HepG2 (cell line): Measurements from ENCODE around the gene CUL1. TPM values are rescaled to one million over a fixed set of nuclear protein-coding genes. Genes with fewer than 3 reads are reported as not detected.

Experiments
- ATAC-seq: fragments of 200-7000 bp; cut with Tn5 transposase; 3 replicates; pipeline ENCODE4 v1.9.1; 2020; ENCODE audit warnings: mild to moderate bottlenecking, moderate library complexity
- BruUV-seq: library from RNA; stranded (reverse); fragments of 400-500 nt; replicated peaks from 2 replicates; lab custom pipeline; 2021; lab: Mats Ljungman, UMichigan
- CTCF ChIA-PET: fragments of 300-600 bp; formaldehyde crosslinking; extraction: SDS; loops from one replicate; lab custom pipeline; 2021; ENCODE audit warnings: low total read pairs, inconsistent platforms, low intra/inter-chr PET ratio; lab: Yijun Ruan, JAX
- POLR2A ChIA-PET: fragments of 350-600 bp; sonication (Branson Sonifier 250); formaldehyde crosslinking; loops from one replicate; lab custom pipeline; 2020; ENCODE audit warnings: antibody characterized with exemption, inconsistent platforms; lab: Yijun Ruan, JAX
- DNase-seq: peaks from one replicate; pipeline ENCODE4 v3.0.0-alpha.2; 2015; ENCODE audit warnings: low spot score
- FAIRE-seq: peaks from 3 replicates; lab custom pipeline; 2011; peaks lifted over from hg19 to GRCh38; lab: Jason Lieb, UNC
- H2AFZ ChIP-seq: one replicate; pipeline ENCODE4 v1.6.1; 2011; ENCODE audit warnings: low read length, inconsistent platforms
- H3K27ac ChIP-seq: fragments of 300-600 bp; 3 replicates; pipeline ENCODE4 v1.8.0; 2011; ENCODE audit warnings: mixed run types, mild to moderate bottlenecking, mixed read lengths, low read length, inconsistent platforms; ENCODE audit not compliant: insufficient read depth; ENCODE audit errors: extremely low read length
- H3K27me3 ChIP-seq, 2 experiments: fragments of 200-600 bp in 1 of 2; 2 replicates in 1 of 2; 3 replicates in 1 of 2; pipeline versions ENCODE4 v1.6.0 to v1.8.0; 2011; ENCODE audit warnings: low read length in 2 of 2, mild to moderate bottlenecking in 2 of 2, moderate library complexity in 2 of 2, inconsistent platforms in 1 of 2; ENCODE audit not compliant: insufficient read depth in 2 of 2, control insufficient read depth in 1 of 2
- H3K36me3 ChIP-seq, 2 experiments: fragments of 200-600 bp in 1 of 2; replicated peaks in 1 of 2; 2 replicates in 1 of 2; 3 replicates in 1 of 2; pipeline versions ENCODE4 v1.5.1 to v1.8.0; 2011; ENCODE audit warnings: low read length in 2 of 2, inconsistent platforms in 1 of 2; ENCODE audit not compliant: insufficient read depth in 2 of 2, control insufficient read depth in 1 of 2
- H3K4me1 ChIP-seq: 2 replicates; pipeline ENCODE4 v1.5.1; 2012; ENCODE audit warnings: low read length, inconsistent platforms; ENCODE audit not compliant: insufficient read depth
- H3K4me2 ChIP-seq: 2 replicates; pipeline ENCODE4 v1.6.0; 2011; ENCODE audit warnings: low read depth, low read length, inconsistent platforms
- H3K4me3 ChIP-seq, 3 experiments: fragments of 200-600 bp in 1 of 3; sonication (generic), shearing (Covaris generic) in 1 of 3; replicated peaks in 1 of 3; 2 replicates each; pipeline ENCODE4 v1.5.1; 2011 to 2016; ENCODE audit warnings: low read length in 3 of 3, inconsistent platforms in 2 of 3, low read depth in 2 of 3, mild to moderate bottlenecking in 2 of 3, control low read depth in 1 of 3, mixed read lengths in 1 of 3; ENCODE audit not compliant: insufficient read depth in 1 of 3
- H3K79me2 ChIP-seq: one replicate; pipeline ENCODE4 v1.6.1; 2011; ENCODE audit warnings: low read length, inconsistent platforms; ENCODE audit not compliant: insufficient read depth
- H3K9ac ChIP-seq: 2 replicates; pipeline ENCODE4 v1.6.0; 2011; ENCODE audit warnings: mild to moderate bottlenecking, low read depth, low read length, inconsistent platforms; ENCODE audit not compliant: insufficient read depth
- H3K9me3 ChIP-seq: 2 replicates; pipeline ENCODE4 v1.5.1; 2012; ENCODE audit warnings: mild to moderate bottlenecking, low read length
- H4K20me1 ChIP-seq: 2 replicates; pipeline ENCODE4 v1.6.0; 2011; ENCODE audit warnings: inconsistent platforms, mild to moderate bottlenecking, low read length, moderate library complexity; ENCODE audit not compliant: insufficient read depth
- HNF1B ChIP-seq: sonication (generic); formaldehyde crosslinking; IDR thresholded peaks from 2 replicates; pipeline ENCODE4 v1.5.1; 2020; ENCODE audit warnings: mild to moderate bottlenecking, moderate library complexity, missing genetic modification reagents
- HNF4A ChIP-seq: sonication (generic); formaldehyde crosslinking; IDR thresholded peaks from 2 replicates; pipeline ENCODE4 v1.4.0; 2020; ENCODE audit warnings: missing genetic modification reagents
- IKZF1 ChIP-seq: fragments of 450-650 bp; IDR thresholded peaks from 2 replicates; pipeline ENCODE4 v1.7.1; 2016
- NR1H2 ChIP-seq: sonication (generic); formaldehyde crosslinking; IDR thresholded peaks from 2 replicates; pipeline ENCODE4 v1.8.1; 2022; ENCODE audit warnings: low read depth, missing genetic modification reagents, borderline replicate concordance
- RBM22 ChIP-seq: fragments of 200-400 bp; formaldehyde crosslinking; optimal IDR thresholded peaks from 2 replicates; pipeline ENCODE3; 2017; ENCODE audit warnings: mild to moderate bottlenecking, low read length, moderate library complexity
- REXO4 ChIP-seq: sonication (generic); formaldehyde crosslinking; IDR thresholded peaks from 2 replicates; pipeline ENCODE4 v1.8.0; 2022; ENCODE audit warnings: missing genetic modification reagents, mild to moderate bottlenecking, borderline replicate concordance
- TFDP2 ChIP-seq: sonication (generic); formaldehyde crosslinking; IDR thresholded peaks from 2 replicates; pipeline ENCODE4 v1.4.0; 2020; ENCODE audit warnings: missing genetic modification reagents
- ZNF225 ChIP-seq: sonication (generic); formaldehyde crosslinking; IDR thresholded peaks from 2 replicates; pipeline ENCODE4 v1.4.0; 2020; ENCODE audit warnings: mild to moderate bottlenecking, missing genetic modification reagents
- ZSCAN30 ChIP-seq: sonication (generic); formaldehyde crosslinking; IDR thresholded peaks from 2 replicates; pipeline ENCODE4 v1.5.0; 2020; ENCODE audit warnings: mild to moderate bottlenecking, missing genetic modification reagents
- WGBS: methylation state at CpG from one replicate; pipeline ENCODE4 v1.1.6; 2017; ENCODE audit warnings: low lambda C conversion rate; 5-methylcytosine and 5-hydroxymethylcytosine counted together
- in situ Hi-C: cut with HindIII; loops from 2 replicates; pipeline ENCODE4 v1.10.0; 2017; ENCODE audit warnings: low pct_unique_long_range_greater_than_20kb; ENCODE audit not compliant: extremely low pct_ligation_motif_present
- intact Hi-C: fragments of 100-400 bp; cut with micrococcal nuclease; formaldehyde crosslinking; loops from one replicate; pipeline ENCODE4 v1.10.0; 2022; ENCODE audit not compliant: unreplicated experiment
- polyA plus RNA-seq, 8 experiments: library from polyadenylated mRNA; depleted of rRNA in 3 of 8; stranded (reverse) in 7 of 8; unstranded in 1 of 8; fragments of >200 nt; fragmentation: Illumina TruSeq in 4 of 8; extraction: Trizol in 4 of 8; gene quantifications; 2 replicates each; pipeline versions ENCODE4 v1.2.1 to v1.2.3, GENCODE V29; 2011 to 2016; ENCODE audit warnings: low read depth in 4 of 8, missing spikeins in 1 of 8, mixed read lengths in 1 of 8; ENCODE audit not compliant: insufficient read depth in 1 of 8
- total RNA-seq, 5 experiments: library from RNA; depleted of rRNA; stranded (reverse); fragments of >200 nt; fragmentation: Illumina TruSeq; extraction: Trizol; gene quantifications; 2 replicates each; pipeline ENCODE4 v1.2.3, GENCODE V29; 2016; ENCODE audit warnings: low read depth in 1 of 5
- TF ChIP-seq, protein P1 (sequence below): sonication (generic); formaldehyde crosslinking; IDR thresholded peaks from 2 replicates; pipeline ENCODE4 v1.4.0; 2020; ENCODE audit warnings: missing genetic modification reagents
- TF ChIP-seq, protein P2 (sequence below): sonication (generic); formaldehyde crosslinking; IDR thresholded peaks from 2 replicates; pipeline ENCODE4 v1.4.0; 2020; ENCODE audit warnings: missing genetic modification reagents

Gene CUL1
- total and polyA plus RNA-seq, 2 of the 13 experiments (the other 11 are each of a cell fraction or from before 2014, with no cell fraction given) = 30.1 to 45.9 TPM

GRCh38 chr7:148715027-148715426 is 16.3 kb downstream of the CUL1 start (continued):
- no peak for TF ChIP-seq TFDP2 (CRISPR knock-in tag)

DNA sequence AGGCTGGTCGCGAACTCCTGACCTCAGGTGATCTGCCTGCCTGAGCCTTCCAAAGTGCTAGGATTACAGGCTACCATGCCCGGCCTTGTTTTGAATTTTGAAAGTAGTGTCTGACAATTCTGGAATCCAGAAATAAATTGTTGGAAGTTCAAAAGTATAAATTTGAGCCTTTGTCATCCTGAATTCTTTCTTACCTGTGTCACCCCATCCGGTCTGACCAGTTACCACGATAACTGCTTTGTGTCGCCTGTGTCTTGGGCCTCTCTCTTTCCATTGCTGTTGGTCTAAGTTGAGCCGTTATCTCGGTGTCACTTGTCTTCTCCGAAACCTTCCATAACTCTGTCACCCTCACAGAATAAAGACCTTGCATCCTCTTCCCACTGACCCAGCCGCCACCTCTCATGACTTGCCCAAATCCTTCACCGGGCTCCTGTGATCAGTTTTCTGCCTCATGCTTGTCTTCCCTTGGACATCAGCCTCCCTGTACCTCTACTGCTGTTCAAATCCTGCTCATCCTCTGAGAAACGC is 18.6 kb downstream of the CUL1 start:
- POLR2A ChIA-PET = no interaction called here
- CTCF ChIA-PET = no interaction called here
- in situ Hi-C loops (no loop called here), intact Hi-C loops (no loop called here)
- H3K4me1 ChIP-seq = peaks cover 47% of the 10 kb centered on the region
- ATAC-seq (no peak), FAIRE-seq (no peak), DNase-seq (no peak)
- no peaks in the 10 kb centered on the region for H3K27me3 ChIP-seq
- no peak overlapping the region for H3K27ac ChIP-seq
- no peaks in the 10 kb centered on the region; a peak in 1 of 5 replicates for H3K36me3 ChIP-seq
- peaks cover 36% of the 10 kb centered on the region for H4K20me1 ChIP-seq
- WGBS = 97% methylated on average over 12 of the region's 12 CpGs
- H3K9me3 ChIP-seq = no peaks in the 10 kb centered on the region
- peaks cover 95% of the 10 kb centered on the region for H3K79me2 ChIP-seq
- H3K4me2 ChIP-seq = no peak overlapping the region
- no TSS peak for BruUV-seq
- no peak overlapping the region for H2AFZ ChIP-seq
- H3K9ac ChIP-seq = no peak overlapping the region
- no peak overlapping the region for H3K4me3 ChIP-seq
- no peak for TF ChIP-seq RBM22
- TF ChIP-seq ZNF225 (CRISPR knock-in tag) = no peak
- no peak for TF ChIP-seq ZSCAN30 (CRISPR knock-in tag)
- no peak for TF ChIP-seq REXO4 (CRISPR knock-in tag)
- TF ChIP-seq, protein P1, sequence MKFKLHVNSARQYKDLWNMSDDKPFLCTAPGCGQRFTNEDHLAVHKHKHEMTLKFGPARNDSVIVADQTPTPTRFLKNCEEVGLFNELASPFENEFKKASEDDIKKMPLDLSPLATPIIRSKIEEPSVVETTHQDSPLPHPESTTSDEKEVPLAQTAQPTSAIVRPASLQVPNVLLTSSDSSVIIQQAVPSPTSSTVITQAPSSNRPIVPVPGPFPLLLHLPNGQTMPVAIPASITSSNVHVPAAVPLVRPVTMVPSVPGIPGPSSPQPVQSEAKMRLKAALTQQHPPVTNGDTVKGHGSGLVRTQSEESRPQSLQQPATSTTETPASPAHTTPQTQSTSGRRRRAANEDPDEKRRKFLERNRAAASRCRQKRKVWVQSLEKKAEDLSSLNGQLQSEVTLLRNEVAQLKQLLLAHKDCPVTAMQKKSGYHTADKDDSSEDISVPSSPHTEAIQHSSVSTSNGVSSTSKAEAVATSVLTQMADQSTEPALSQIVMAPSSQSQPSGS (CRISPR knock-in tag) = no peak
- no peak for TF ChIP-seq IKZF1
- TF ChIP-seq NR1H2 (CRISPR knock-in tag) = no peak
- TF ChIP-seq HNF4A (CRISPR knock-in tag) = no peak
- no peak for TF ChIP-seq HNF1B (CRISPR knock-in tag)
- TF ChIP-seq, protein P2, sequence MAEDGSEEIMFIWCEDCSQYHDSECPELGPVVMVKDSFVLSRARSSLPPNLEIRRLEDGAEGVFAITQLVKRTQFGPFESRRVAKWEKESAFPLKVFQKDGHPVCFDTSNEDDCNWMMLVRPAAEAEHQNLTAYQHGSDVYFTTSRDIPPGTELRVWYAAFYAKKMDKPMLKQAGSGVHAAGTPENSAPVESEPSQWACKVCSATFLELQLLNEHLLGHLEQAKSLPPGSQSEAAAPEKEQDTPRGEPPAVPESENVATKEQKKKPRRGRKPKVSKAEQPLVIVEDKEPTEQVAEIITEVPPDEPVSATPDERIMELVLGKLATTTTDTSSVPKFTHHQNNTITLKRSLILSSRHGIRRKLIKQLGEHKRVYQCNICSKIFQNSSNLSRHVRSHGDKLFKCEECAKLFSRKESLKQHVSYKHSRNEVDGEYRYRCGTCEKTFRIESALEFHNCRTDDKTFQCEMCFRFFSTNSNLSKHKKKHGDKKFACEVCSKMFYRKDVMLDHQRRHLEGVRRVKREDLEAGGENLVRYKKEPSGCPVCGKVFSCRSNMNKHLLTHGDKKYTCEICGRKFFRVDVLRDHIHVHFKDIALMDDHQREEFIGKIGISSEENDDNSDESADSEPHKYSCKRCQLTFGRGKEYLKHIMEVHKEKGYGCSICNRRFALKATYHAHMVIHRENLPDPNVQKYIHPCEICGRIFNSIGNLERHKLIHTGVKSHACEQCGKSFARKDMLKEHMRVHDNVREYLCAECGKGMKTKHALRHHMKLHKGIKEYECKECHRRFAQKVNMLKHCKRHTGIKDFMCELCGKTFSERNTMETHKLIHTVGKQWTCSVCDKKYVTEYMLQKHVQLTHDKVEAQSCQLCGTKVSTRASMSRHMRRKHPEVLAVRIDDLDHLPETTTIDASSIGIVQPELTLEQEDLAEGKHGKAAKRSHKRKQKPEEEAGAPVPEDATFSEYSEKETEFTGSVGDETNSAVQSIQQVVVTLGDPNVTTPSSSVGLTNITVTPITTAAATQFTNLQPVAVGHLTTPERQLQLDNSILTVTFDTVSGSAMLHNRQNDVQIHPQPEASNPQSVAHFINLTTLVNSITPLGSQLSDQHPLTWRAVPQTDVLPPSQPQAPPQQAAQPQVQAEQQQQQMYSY (CRISPR knock-in tag) = no peak
